SK-MEL-5 (cell line): ENCODE measurements around the gene CEBPG. TPM values are rescaled to one million over a fixed set of nuclear protein-coding genes. Genes with fewer than 3 reads are reported as not detected.

Source experiments
- DNase-seq: peaks from one replicate; pipeline ENCODE4 v3.0.0-alpha.2; 2016; ENCODE audit warnings: low read depth, low spot score
- in situ Hi-C: cut with HindIII; loops from 2 replicates; pipeline ENCODE4 v1.10.0; 2016; ENCODE audit warnings: low sequenced_read_pairs, high pct_unique_total_duplicates, low pct_unique_long_range_greater_than_20kb
- total RNA-seq: library from RNA; depleted of rRNA; stranded (reverse); fragments of >200 nt; shearing (Covaris generic); gene quantifications from 2 replicates; pipeline ENCODE4 v1.2.3, GENCODE V29; 2014

Gene CEBPG
- total RNA-seq, 1 experiment from 2014 or later = 33.4 TPM

GRCh38 chr19:33375837-33376159 lies 2.3 kb downstream of the CEBPG start:
- in situ Hi-C loops = no loop called here
- no peak for DNase-seq

DNA sequence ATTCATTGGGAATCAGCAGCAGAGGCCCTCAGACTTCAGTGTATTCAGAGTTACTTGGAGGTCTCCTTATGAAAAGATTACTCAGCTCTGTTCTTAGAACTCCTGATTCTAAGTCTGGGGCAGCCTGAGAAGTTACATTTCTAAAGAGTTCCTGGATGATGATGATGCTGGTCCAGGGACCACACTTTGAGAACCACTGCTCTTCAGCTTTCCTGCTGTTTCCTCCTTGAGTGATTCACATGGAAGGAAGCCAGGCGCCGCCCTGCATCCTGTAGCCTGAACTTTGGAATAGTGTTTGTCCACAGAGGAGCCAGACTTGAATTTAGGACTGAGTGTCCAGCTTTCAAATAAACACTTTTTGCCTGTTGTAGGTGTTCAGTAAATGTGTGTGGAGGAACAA lies 2.9 kb downstream of the CEBPG start:
- no peak for DNase-seq
- in situ Hi-C loops = no loop called here

- in situ Hi-C loops = no loop called here
- DNase-seq = no peak
Observed at GRCh38 chr19:33376941-33377557, 3.5 kb downstream of the CEBPG start.

DNA sequence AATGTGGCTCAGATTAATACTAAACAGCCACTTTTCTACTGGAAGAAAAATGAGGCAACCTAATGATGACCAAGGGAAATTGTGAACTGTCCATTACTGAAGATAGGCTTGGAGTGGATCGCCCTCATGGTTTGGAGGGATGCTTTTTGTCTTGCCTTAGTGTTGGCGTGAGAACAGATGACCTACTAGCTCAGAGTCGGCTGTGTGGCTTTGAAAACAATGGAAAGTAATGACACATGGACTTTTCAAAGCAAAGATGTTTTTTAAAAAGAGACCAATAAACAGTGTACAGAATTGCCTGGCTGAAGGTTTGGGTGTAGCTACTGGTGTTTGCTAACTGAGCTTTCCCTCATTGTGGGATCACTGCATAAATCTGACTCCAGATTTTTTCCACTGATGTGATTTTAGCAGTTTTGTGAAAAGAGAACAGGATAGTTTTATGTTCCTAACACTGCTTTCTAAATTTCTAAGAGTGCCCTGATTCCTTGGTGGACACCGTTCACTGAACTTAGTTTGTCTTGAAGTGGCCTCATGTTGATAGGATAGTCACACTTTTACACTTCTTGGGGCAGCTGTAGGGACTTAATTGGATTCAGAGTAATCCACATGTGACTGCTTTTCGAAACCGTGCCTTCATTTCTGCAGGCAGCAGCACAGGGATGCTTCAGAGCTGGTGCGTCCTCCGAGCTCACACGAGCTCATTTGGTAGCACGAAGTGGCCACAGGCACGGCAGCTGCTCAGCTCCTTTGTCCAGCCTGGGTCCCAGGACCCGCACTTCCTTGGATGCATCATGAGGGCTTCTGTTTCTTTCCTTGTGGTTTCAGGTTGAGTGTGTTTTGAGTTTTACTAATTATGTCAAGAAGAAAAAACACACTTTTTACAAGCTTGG lies 4.3 kb downstream of the CEBPG start:
- in situ Hi-C loops = no loop called here
- no peak for DNase-seq

DNA sequence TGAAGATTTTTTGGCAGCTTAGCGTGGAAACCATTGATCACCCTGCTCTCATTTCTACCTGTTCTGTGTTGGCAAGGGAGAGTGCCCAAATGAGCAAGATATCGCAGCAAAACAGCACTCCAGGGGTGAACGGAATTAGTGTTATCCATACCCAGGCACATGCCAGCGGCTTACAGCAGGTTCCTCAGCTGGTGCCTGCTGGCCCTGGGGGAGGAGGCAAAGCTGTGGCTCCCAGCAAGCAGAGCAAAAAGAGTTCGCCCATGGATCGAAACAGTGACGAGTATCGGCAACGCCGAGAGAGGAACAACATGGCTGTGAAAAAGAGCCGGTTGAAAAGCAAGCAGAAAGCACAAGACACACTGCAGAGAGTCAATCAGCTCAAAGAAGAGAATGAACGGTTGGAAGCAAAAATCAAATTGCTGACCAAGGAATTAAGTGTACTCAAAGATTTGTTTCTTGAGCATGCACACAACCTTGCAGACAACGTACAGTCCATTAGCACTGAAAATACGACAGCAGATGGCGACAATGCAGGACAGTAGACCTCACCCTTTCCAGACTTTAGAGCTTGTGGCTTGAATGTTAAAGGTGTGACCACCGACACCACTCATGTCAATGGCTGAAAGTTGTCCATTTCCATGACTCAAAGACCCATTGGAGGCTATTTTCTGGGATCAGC lies 5.8 kb downstream of the CEBPG start:
- in situ Hi-C loops = no loop called here
- no peak for DNase-seq

GRCh38 chr19:33381101-33381500 lies 7.6 kb downstream of the CEBPG start:
- no peak for DNase-seq
- in situ Hi-C loops = no loop called here

DNA sequence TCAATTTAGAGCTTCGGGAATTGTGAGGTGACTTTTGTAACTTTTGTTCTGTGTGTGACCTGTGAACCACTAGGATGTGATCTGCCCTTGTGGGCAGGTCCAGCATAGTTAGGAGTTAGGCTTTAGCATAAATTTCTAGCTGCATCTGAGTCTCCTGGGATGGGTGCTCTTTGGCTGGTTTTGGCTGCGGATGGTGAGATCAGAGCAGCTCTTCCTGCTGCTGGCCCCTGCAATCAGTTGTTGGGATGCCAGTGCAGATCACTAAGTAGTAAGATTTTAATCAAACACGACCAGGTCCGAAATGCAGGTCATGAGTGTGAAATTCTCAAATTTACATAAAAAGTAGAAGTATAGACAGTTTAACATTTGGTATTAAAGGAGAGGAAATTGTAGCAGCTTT lies 8.5 kb downstream of the CEBPG start:
- DNase-seq = no peak
- in situ Hi-C loops = no loop called here

DNA sequence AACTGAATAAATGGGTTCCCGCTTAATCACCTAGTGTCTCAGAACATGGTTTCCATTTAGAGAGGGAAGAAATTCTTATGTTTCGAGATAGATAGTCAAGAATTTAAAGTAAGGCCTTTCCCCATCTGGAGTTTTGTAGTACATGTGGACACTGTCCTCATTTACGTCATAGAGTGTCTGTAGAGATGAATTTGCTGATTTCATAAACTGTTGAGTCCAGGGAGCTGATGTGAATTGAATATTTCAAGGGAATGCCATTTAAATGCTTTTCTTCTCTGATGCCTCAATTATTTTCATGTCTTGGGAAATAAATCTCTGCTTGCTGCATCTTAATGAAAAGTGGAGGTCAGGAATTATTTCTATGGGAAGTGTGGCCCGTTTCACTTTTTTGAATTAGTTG lies 9.5 kb downstream of the CEBPG start:
- no peak for DNase-seq

DNA sequence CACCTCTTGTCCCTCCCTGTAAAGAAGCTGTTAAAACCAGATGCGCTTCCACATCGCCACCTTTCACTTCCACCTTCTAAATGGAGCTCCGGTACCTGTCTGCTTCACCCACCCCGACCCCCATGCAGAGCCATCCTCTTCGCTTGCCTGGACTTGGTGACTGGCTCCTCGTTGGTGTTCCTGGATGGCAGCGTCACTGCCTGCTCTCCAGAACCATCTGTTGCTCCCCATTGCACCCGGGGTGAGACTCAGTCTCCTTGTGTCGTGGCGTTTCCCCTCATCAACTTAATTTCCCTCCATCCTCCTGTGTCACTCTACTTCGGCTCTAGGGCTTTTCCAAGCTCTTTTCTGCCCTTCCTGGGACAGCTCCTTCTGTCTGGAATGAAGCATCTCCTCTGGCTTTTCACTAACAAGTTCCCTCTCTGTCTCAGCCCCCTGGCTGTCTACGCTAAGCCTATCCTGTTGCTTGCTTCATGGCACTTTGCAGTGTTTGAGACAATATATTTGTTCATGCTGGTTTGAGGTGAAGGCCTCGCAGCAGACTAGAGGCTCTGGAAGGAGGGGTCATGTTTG lies 10.3 kb downstream of the CEBPG start:
- DNase-seq = no peak
- in situ Hi-C loops = no loop called here

More for the DNA sequence above, 9.5 kb downstream of the CEBPG start:
- in situ Hi-C loops = no loop called here

- in situ Hi-C loops = no loop called here
- no peak for DNase-seq
Observed at GRCh38 chr19:33384983-33385382, 11.5 kb downstream of the CEBPG start.

DNA sequence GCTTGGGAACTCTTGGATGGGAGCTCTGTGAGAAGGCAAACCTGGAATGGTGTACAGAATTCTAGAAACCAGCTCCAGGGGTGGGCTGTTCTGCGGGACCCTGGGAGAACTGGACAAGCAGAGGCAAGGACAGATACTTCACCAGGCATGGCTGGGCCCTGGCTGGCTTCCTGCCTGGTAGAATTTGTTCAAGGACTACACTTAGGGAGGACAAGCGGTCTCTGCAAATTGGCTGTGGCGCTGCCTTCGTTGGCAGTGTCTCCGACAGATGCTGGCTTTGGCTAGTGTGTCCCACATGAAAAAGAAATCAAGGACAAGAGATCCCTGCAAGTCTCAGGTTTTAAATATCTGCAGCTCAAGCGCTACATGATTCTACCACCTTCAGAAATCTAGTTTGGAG lies 12.4 kb downstream of the CEBPG start:
- in situ Hi-C loops = no loop called here
- no peak for DNase-seq

DNA sequence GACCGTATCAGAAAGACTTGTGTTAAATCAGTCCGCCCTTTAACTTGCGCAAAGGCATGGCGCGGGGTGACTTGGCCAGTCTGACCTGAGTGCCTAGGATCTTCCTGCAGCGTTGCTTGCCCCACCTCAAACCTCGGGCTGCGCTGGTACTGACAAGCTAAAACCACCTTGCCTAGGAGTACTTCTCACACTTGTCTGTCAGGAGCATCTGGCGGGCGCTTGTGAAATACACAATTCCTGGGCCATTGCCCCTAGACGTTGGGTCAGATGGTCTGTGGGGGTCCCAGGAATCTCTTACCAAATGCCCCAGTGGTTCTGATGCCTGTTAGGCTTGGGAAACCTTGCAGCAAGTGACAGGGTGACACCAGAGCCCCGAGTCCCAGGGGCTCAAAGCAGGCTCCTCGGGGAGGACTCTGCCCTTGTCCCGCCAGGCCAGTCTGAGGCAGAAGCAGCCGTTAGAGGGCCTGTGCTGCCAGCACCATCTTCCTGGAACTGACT lies 12.9 kb downstream of the CEBPG start:
- in situ Hi-C loops = no loop called here
- no peak for DNase-seq

GRCh38 chr19:33387351-33388230 lies 14.1 kb downstream of the CEBPG start:
- in situ Hi-C loops = no loop called here
- no peak for DNase-seq

- in situ Hi-C loops = no loop called here
Observed at GRCh38 chr19:33388231-33388724, 14.8 kb downstream of the CEBPG start.

DNA sequence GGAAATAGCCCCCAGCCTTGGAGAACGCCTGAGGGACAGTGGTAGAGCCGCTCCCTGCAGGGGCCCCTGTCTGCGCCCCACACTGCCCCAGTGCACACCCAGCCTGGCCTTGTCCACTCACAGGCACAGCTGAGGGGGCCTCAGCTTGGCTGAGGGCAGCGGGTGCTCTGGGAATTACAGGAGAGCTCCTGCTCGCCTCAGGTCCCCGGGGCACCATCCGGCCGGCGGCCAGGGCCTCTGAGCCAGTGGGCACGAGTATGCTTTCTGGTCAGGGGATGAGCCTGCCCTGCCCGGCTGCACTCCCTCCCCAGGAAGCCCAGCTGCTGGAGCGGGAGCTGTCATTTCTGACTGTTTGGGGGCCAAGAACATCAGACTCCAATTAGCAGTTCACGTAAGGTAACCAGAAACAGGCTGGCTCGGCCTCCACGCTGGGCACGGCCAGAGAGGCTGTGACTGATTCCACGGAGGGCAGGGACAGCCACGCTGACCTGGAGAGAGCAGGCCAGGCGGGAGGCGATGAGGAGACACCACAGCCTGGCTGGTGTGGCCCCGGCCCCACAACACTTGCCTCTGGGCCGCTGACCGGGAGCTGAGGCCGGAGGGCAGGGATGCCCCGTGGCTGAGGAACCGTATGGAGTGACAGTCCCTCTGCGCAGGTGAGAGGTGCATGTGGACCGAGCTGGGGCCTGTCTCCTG lies 15.4 kb downstream of the CEBPG start:
- DNase-seq = no peak
- in situ Hi-C loops = no loop called here

More at GRCh38 chr19:33388231-33388724, 14.8 kb downstream of the CEBPG start:
- no peak for DNase-seq

DNA sequence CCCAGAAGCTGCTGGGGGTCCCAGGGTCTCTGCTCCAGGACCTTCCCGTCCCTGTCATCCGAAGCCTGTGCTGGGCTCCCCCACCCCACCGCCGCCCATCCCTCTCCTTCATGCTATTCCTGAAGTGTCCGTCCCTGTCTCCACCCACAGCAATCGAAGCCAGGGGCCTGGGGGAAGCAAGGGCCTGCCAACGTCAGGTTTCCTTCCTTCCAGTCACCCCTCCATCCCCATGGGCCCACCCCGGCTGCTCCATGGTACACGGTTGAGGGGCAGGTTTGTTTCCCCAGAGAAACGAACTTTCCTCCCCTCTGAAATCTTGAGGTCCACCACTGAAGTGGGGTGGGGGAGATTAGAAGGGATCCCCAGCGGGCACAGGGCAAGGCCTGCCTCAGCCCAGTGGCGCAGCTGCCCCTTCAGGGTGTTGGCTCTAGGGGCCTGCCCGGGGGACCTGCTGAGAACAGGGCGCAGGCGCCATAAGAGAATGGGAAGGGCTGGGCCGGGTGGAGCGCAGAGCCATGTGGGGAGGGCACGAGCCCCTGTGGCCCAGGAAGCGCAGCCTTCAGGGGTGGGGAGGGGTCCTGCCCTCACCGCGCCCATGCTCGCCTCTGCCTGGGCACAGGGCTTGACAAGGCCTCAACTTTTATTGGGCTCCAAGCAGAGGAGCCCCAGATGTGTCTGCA lies 16.1 kb downstream of the CEBPG start:
- no peak for DNase-seq
- in situ Hi-C loops = no loop called here
